HepG2 (cell line): ENCODE data around the gene CBLN3. TPM values are rescaled to one million over a fixed set of nuclear protein-coding genes. Genes with fewer than 3 reads are reported as not detected.

Experiments used
- NFKB2 ChIP-seq: sonication (generic); formaldehyde crosslinking; IDR thresholded peaks from 2 replicates; pipeline ENCODE4 v1.4.0; 2020; ENCODE audit warnings: missing genetic modification reagents, borderline replicate concordance
- NPAS2 ChIP-seq: sonication (generic); formaldehyde crosslinking; IDR thresholded peaks from 2 replicates; pipeline ENCODE4 v1.8.0; 2022; ENCODE audit warnings: mild to moderate bottlenecking, missing genetic modification reagents, borderline replicate concordance
- RFXANK ChIP-seq: IDR thresholded peaks from 2 replicates; pipeline ENCODE4 v1.6.1; 2016
- ZKSCAN5 ChIP-seq: sonication (generic); formaldehyde crosslinking; IDR thresholded peaks from 2 replicates; pipeline ENCODE4 v1.5.1; 2020; ENCODE audit warnings: mild to moderate bottlenecking, missing genetic modification reagents
- ZNF20 ChIP-seq: sonication (generic); formaldehyde crosslinking; IDR thresholded peaks from 2 replicates; pipeline ENCODE4 v1.4.0; 2020; ENCODE audit warnings: mild to moderate bottlenecking, moderate library complexity, missing genetic modification reagents
- ZNF44 ChIP-seq: sonication (generic); formaldehyde crosslinking; IDR thresholded peaks from 2 replicates; pipeline ENCODE4 v1.5.1; 2020; ENCODE audit warnings: mild to moderate bottlenecking, missing genetic modification reagents
- ZNF577 ChIP-seq: sonication (generic); formaldehyde crosslinking; IDR thresholded peaks from 2 replicates; pipeline ENCODE4 v1.4.0; 2020; ENCODE audit warnings: mild to moderate bottlenecking, low read depth, missing genetic modification reagents, borderline replicate concordance
- polyA plus RNA-seq, 8 experiments: library from polyadenylated mRNA; depleted of rRNA in 3 of 8; stranded (reverse) in 7 of 8; unstranded in 1 of 8; fragments of >200 nt; fragmentation: Illumina TruSeq in 4 of 8; extraction: Trizol in 4 of 8; gene quantifications; 2 replicates each; pipeline versions ENCODE4 v1.2.1 to v1.2.3, GENCODE V29; 2011 to 2016; ENCODE audit warnings: low read depth in 4 of 8, missing spikeins in 1 of 8, mixed read lengths in 1 of 8; ENCODE audit not compliant: insufficient read depth in 1 of 8
- total RNA-seq, 5 experiments: library from RNA; depleted of rRNA; stranded (reverse); fragments of >200 nt; fragmentation: Illumina TruSeq; extraction: Trizol; gene quantifications; 2 replicates each; pipeline ENCODE4 v1.2.3, GENCODE V29; 2016; ENCODE audit warnings: low read depth in 1 of 5
- TF ChIP-seq, protein P1 (sequence below): sonication (generic); formaldehyde crosslinking; IDR thresholded peaks from 2 replicates; pipeline ENCODE4 v1.4.0; 2020; ENCODE audit warnings: mild to moderate bottlenecking, missing genetic modification reagents, borderline replicate concordance
- TF ChIP-seq, protein P2 (sequence below): IDR thresholded peaks from 2 replicates; pipeline ENCODE4 v1.6.1; 2016; ENCODE audit warnings: mild to moderate bottlenecking
- TF ChIP-seq, protein P3 (sequence below): sonication (generic); formaldehyde crosslinking; IDR thresholded peaks from 2 replicates; pipeline ENCODE4 v1.8.1; 2023; ENCODE audit warnings: missing genetic modification reagents, mild to moderate bottlenecking, borderline replicate concordance
- TF ChIP-seq, protein P4 (sequence below): IDR thresholded peaks from 2 replicates; pipeline ENCODE4 v1.6.1; 2016; ENCODE audit warnings: low read depth
- TF ChIP-seq, protein P5 (sequence below): sonication (generic); formaldehyde crosslinking; IDR thresholded peaks from 2 replicates; pipeline ENCODE4 v1.4.0; 2020; ENCODE audit warnings: missing genetic modification reagents

The CBLN3 gene
- total and polyA plus RNA-seq, 2 of the 13 experiments (the other 11 are each of a cell fraction or from before 2014, with no cell fraction given): 0.66 to 0.98 TPM

DNA sequence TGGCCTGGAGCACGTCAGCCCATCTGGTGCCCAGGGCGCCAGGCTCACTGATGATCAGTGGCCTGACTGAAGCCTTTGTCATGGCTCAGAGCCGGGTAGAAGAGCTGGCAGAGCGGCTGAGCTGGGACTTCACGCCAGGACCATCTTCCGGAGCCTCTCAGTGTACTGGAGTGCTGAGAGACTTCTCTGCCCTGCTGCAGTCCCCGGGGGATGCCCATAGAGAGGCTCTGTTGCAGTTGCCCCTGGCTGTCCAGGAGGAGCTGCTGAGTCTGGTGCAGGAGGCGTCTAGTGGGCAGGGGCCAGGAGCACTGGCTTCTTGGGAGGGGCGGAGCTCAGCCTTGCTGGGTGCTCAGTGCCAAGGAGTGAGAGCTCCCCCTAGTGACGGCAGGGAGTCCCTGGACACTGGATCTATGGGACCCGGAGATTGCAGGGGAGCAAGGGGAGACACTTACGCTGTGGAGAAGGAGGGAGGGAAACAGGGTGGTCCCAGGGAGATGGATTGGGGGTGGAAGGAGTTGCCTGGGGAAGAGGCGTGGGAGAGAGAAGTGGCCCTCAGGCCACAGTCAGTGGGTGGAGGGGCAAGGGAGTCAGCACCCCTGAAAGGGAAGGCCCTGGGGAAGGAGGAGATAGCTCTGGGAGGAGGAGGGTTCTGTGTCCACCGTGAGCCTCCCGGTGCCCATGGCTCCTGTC is 2.2 kb upstream of the CBLN3 start (continued):
- TF ChIP-seq, protein P1, sequence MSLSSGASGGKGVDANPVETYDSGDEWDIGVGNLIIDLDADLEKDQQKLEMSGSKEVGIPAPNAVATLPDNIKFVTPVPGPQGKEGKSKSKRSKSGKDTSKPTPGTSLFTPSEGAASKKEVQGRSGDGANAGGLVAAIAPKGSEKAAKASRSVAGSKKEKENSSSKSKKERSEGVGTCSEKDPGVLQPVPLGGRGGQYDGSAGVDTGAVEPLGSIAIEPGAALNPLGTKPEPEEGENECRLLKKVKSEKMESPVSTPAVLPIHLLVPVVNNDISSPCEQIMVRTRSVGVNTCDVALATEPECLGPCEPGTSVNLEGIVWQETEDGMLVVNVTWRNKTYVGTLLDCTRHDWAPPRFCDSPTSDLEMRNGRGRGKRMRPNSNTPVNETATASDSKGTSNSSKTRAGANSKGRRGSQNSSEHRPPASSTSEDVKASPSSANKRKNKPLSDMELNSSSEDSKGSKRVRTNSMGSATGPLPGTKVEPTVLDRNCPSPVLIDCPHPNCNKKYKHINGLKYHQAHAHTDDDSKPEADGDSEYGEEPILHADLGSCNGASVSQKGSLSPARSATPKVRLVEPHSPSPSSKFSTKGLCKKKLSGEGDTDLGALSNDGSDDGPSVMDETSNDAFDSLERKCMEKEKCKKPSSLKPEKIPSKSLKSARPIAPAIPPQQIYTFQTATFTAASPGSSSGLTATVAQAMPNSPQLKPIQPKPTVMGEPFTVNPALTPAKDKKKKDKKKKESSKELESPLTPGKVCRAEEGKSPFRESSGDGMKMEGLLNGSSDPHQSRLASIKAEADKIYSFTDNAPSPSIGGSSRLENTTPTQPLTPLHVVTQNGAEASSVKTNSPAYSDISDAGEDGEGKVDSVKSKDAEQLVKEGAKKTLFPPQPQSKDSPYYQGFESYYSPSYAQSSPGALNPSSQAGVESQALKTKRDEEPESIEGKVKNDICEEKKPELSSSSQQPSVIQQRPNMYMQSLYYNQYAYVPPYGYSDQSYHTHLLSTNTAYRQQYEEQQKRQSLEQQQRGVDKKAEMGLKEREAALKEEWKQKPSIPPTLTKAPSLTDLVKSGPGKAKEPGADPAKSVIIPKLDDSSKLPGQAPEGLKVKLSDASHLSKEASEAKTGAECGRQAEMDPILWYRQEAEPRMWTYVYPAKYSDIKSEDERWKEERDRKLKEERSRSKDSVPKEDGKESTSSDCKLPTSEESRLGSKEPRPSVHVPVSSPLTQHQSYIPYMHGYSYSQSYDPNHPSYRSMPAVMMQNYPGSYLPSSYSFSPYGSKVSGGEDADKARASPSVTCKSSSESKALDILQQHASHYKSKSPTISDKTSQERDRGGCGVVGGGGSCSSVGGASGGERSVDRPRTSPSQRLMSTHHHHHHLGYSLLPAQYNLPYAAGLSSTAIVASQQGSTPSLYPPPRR (CRISPR knock-in tag): peak; percentile 76; the same call in 1 of the 2 replicates
- TF ChIP-seq, protein P2, sequence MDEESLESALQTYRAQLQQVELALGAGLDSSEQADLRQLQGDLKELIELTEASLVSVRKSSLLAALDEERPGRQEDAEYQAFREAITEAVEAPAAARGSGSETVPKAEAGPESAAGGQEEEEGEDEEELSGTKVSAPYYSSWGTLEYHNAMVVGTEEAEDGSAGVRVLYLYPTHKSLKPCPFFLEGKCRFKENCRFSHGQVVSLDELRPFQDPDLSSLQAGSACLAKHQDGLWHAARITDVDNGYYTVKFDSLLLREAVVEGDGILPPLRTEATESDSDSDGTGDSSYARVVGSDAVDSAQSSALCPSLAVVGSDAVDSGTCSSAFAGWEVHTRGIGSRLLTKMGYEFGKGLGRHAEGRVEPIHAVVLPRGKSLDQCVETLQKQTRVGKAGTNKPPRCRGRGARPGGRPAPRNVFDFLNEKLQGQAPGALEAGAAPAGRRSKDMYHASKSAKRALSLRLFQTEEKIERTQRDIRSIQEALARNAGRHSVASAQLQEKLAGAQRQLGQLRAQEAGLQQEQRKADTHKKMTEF: no peak
- TF ChIP-seq, protein P3, sequence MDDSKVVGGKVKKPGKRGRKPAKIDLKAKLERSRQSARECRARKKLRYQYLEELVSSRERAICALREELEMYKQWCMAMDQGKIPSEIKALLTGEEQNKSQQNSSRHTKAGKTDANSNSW (CRISPR knock-in tag): no peak
- TF ChIP-seq, protein P4, sequence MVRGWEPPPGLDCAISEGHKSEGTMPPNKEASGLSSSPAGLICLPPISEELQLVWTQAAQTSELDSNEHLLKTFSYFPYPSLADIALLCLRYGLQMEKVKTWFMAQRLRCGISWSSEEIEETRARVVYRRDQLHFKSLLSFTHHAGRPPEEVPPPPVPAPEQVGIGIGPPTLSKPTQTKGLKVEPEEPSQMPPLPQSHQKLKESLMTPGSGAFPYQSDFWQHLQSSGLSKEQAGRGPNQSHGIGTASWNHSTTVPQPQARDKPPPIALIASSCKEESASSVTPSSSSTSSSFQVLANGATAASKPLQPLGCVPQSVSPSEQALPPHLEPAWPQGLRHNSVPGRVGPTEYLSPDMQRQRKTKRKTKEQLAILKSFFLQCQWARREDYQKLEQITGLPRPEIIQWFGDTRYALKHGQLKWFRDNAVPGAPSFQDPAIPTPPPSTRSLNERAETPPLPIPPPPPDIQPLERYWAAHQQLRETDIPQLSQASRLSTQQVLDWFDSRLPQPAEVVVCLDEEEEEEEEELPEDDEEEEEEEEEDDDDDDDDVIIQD (CRISPR knock-in tag): peak; percentile 73; the same call in 1 of the 2 replicates
- TF ChIP-seq ZNF44 (CRISPR knock-in tag) (peak; percentile 54; the same call in 1 of the 2 replicates), NPAS2 (CRISPR knock-in tag) (no peak), ZNF20 (CRISPR knock-in tag) (no peak), NFKB2 (no peak; the same call in 1 of the 2 replicates), ZNF577 (CRISPR knock-in tag) (no peak), ZKSCAN5 (CRISPR knock-in tag) (no peak; the same call in 1 of the 2 replicates), RFXANK (CRISPR knock-in tag) (no peak)
- TF ChIP-seq, protein P5, sequence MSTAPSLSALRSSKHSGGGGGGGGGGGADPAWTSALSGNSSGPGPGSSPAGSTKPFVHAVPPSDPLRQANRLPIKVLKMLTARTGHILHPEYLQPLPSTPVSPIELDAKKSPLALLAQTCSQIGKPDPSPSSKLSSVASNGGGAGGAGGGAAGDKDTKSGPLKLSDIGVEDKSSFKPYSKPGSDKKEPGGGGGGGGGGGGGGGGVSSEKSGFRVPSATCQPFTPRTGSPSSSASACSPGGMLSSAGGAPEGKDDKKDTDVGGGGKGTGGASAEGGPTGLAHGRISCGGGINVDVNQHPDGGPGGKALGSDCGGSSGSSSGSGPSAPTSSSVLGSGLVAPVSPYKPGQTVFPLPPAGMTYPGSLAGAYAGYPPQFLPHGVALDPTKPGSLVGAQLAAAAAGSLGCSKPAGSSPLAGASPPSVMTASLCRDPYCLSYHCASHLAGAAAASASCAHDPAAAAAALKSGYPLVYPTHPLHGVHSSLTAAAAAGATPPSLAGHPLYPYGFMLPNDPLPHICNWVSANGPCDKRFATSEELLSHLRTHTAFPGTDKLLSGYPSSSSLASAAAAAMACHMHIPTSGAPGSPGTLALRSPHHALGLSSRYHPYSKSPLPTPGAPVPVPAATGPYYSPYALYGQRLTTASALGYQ (CRISPR knock-in tag): no peak
